ENCODE data around the gene OR6C3.
A peak's percentile ranks its signal among the peaks of the same experiment; 100 is the strongest.
"Not testable (repeated sequence)": the region's sequence is repeated elsewhere in the genome, so short reads cannot be mapped to it uniquely, and the experiment has no call there.

Gene OR6C3

GRCh38 chr12:55330446-55330845 is at the start of gene OR6C3:
Gene OR6C3 (plus strand): TSS chr12:55330746. CDS start chr12:55331701, 955 bp downstream.
- DNase-seq (ENCODE audit: low spot score), result no peak

DNA sequence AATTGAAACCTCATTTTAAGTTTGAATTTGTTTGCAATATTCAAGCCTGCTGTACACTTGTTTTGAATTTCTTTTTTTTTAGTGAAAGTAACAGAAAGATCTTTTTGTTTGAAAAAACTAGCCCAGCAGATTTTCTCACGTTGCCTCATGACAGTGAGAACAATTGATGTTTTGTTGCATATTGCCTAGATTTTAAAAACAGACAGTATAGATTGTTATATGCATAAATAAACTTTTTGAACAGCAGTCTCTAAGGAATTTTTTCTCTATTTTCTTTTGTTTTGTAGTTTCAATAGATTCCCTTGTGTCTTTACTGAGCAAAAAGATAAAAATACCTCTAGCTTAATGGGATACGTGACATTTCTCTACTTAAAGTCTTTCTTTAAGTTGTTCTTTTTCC is 49.6 kb upstream of the OR6C3 start:
- peak; percentile 18 for DNase-seq (ENCODE audit: low spot score)

DNA sequence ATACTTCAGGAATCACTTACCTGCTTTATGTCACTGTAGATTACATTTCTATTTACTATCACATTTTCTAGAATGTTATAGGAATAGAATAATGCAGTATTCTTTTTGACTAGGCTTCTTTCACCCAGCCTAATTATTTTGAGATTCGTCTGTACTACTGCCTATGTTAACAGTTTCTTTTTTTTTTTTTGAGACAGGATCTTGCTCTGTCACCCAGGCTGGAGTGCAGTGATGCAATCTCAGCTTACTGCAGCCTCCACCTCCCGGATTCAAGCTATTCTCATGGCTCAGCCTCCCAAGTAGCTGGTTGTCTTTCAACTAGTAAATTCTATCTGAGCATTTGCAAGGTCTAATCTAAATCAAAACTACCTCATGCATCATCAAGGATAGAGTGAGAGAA is 40.5 kb upstream of the OR6C3 start:
- no peak for DNase-seq (ENCODE audit: low spot score)

DNA sequence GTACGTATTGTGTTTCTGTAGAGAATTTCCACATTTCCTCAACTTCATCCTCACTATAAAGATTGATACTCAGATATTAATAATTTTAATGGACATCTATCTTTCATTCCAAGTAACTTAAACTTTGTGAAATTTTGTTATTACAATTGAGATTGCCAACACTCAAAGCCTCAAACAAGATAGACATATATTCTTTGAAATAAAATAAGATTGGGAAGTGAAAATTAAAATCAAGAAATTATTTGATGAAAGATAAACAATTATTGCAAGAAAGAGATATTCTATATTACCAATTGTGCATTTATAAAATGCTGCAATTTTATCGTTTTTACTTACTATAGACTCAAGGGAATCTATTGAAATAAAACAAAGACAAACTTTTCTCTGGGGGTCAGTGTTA is 34.1 kb upstream of the OR6C3 start, which contains the start of gene OR6C6:
Gene OR6C6, minus strand, starts transcription at position 101 of the 400 bp plus-strand sequence. CDS start 1,337 bp downstream, outside the sequence.
- no peak for DNase-seq (ENCODE audit: low spot score)

- DNase-seq (ENCODE audit: low spot score), result no peak
Measured at GRCh38 chr12:55314043-55314442, 16.5 kb upstream of the OR6C3 start, which contains the start of gene OR6C1. Gene OR6C1 (plus strand): TSS chr12:55314343. CDS start chr12:55320600, 6,257 bp downstream.

DNA sequence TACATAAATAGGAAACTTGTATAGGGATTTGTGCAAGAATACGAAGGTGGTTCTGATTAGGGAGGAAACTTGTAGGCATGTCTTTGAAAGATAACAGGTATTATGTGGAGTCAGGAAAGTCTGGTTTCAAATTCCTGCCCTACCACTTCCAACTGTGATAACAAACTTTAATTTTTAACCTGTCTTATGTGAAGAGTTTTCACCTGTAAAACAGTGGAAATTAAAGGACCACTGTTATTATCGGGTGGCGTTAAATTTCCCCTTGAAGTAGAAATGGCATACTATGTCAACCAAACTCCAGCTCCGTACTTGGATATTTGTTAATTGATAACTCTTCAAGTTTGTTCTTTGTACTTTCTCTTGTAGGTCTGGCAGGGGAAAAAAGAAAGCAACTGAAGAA is 10.3 kb upstream of the OR6C3 start:
- DNase-seq (ENCODE audit: low spot score), result no peak

- not testable (repeated sequence) for DNase-seq (ENCODE audit: low spot score)
Measured at GRCh38 chr12:55325801-55326200, 4.7 kb upstream of the OR6C3 start.

GRCh38 chr12:55336002-55336401 is 5.5 kb downstream of the OR6C3 start:
- DNase-seq (ENCODE audit: low spot score), result no peak

GRCh38 chr12:55355338-55355737 is 24.8 kb downstream of the OR6C3 start:
- DNase-seq (ENCODE audit: low spot score), result not testable (repeated sequence)

DNA sequence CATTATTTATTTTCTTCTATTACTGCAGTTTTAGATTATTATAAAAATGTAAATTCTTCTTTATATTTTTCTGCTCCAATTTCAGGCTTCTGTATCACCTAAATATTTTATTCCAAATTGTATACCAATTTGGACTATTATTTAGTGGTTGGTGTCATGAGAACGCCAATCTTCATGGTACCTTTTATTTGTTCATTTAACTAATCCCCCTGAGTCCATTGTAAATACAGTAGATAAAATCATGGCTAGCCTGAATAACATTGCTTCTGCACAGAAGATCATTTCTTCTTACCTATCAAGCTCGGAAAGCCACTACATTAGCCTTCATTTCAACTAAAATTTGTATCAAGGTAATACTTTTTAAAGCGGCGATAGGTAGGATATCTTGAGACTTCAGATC is 32.1 kb downstream of the OR6C3 start, which contains the start of gene OR6C75:
Gene OR6C75, plus strand, starts transcription at position 301 of the 400 bp plus-strand sequence. CDS start 2,136 bp downstream, outside the sequence.
- no peak for DNase-seq (ENCODE audit: low spot score)

DNA sequence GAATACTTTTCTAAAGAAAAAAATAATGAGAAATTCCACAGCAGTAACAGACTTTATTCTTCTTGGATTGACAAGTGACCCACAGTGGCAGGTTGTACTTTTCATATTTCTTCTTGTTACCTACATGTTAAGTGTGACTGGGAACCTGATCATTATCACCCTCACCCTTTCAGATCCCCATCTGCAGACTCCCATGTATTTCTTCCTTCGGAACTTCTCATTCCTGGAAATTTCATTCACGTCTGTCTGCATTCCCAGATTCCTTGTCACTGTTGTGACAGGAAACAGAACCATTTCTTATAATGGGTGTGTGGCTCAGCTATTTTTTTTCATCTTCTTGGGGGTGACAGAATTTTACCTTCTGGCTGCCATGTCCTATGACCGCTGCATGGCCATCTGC is 34.5 kb downstream of the OR6C3 start:
- no peak for DNase-seq (ENCODE audit: low spot score)

GRCh38 chr12:55372521-55372920 is 42.0 kb downstream of the OR6C3 start:
- DNase-seq (ENCODE audit: low spot score), result no peak

Data from putamen (tissue), 1 donor.